COLO668 (cell line): ENCODE results near the gene TBATA.
A peak's percentile ranks its signal among the peaks of the same experiment; 100 is the strongest.

ENCODE experiments used
- DNase-seq: peaks from one replicate; lab custom pipeline; 2025; ENCODE audit not compliant: unreplicated experiment; lab: John Stamatoyannopoulos, UW

Gene TBATA

GRCh38 chr10:70785190-70785589 lies at the start of gene TBATA:
Gene TBATA (minus strand): TSS chr10:70785377. CDS start chr10:70783379, 1,998 bp downstream.
- no peak for DNase-seq

- no peak for DNase-seq
These were observed 49.4 kb upstream of the TBATA start for GRCh38 chr10:70834441-70835151.

GRCh38 chr10:70834021-70834420 lies 48.8 kb upstream of the TBATA start:
- DNase-seq = no peak

- no peak for DNase-seq
These were observed 48.4 kb upstream of the TBATA start for GRCh38 chr10:70833601-70834000.

GRCh38 chr10:70832852-70833528 lies 47.8 kb upstream of the TBATA start:
- DNase-seq = no peak

- no peak for DNase-seq
These were observed 47.0 kb upstream of the TBATA start for GRCh38 chr10:70832221-70832620.

GRCh38 chr10:70830164-70830563 lies 45.0 kb upstream of the TBATA start:
- DNase-seq = no peak

GRCh38 chr10:70829543-70829942 lies 44.4 kb upstream of the TBATA start:
- no peak for DNase-seq

- no peak for DNase-seq
These were observed 43.7 kb upstream of the TBATA start for GRCh38 chr10:70828923-70829322.

GRCh38 chr10:70827086-70827757 lies 42.0 kb upstream of the TBATA start:
- DNase-seq = no peak

- no peak for DNase-seq
These were observed 37.1 kb upstream of the TBATA start for GRCh38 chr10:70822076-70822820.

GRCh38 chr10:70820976-70821750 lies 36.0 kb upstream of the TBATA start:
- no peak for DNase-seq

- DNase-seq = peak; percentile 29
These were observed 31.2 kb upstream of the TBATA start for GRCh38 chr10:70816220-70816894.

- DNase-seq = peak; percentile 86
These were observed 30.5 kb upstream of the TBATA start, which contains the start of gene SGPL1 for GRCh38 chr10:70815504-70816219. Gene SGPL1 (plus strand): TSS chr10:70815948. CDS start chr10:70816854, 906 bp downstream.

GRCh38 chr10:70814126-70814525 lies 28.9 kb upstream of the TBATA start:
- no peak for DNase-seq

- DNase-seq = no peak
These were observed 27.6 kb upstream of the TBATA start for GRCh38 chr10:70812814-70813213.

GRCh38 chr10:70811881-70812280 lies 26.7 kb upstream of the TBATA start:
- no peak for DNase-seq

GRCh38 chr10:70810967-70811366 lies 25.8 kb upstream of the TBATA start:
- DNase-seq = no peak

- DNase-seq = no peak
These were observed 24.5 kb upstream of the TBATA start for GRCh38 chr10:70809726-70810125.
